HepG2 (cell line): ENCODE data around the gene NFS1. TPM values are rescaled to one million over a fixed set of nuclear protein-coding genes. Genes with fewer than 3 reads are reported as not detected.

Experiments
- BCL6 ChIP-seq: IDR thresholded peaks from 2 replicates; pipeline ENCODE4 v1.6.1; 2016; ENCODE audit warnings: missing genetic modification reagents, missing compliant biosample characterization
- FOXA1 ChIP-seq, 2 experiments: fragments of 450-650 bp in 1 of 2; sonication (generic) in 1 of 2; formaldehyde crosslinking in 1 of 2; IDR thresholded peaks; 2 replicates each; pipeline versions ENCODE4 v1.4.0 to v1.6.1; 2016 to 2020; ENCODE audit warnings: missing genetic modification reagents in 1 of 2
- HDAC1 ChIP-seq: sonication (generic); formaldehyde crosslinking; IDR thresholded peaks from 2 replicates; pipeline ENCODE4 v1.5.1; 2020; ENCODE audit warnings: mild to moderate bottlenecking, missing genetic modification reagents
- HNRNPLL ChIP-seq: fragments of 200-400 bp; formaldehyde crosslinking; IDR thresholded peaks from 2 replicates; pipeline ENCODE4 v1.6.1; 2017; ENCODE audit warnings: mild to moderate bottlenecking, low read depth, low read length; ENCODE audit not compliant: poor library complexity, severe bottlenecking
- IKZF4 ChIP-seq: sonication (generic); formaldehyde crosslinking; IDR thresholded peaks from 2 replicates; pipeline ENCODE4 v1.5.1; 2020; ENCODE audit warnings: borderline replicate concordance, mild to moderate bottlenecking, low read depth, missing genetic modification reagents; ENCODE audit errors: not compliant biosample characterization
- IRF1 ChIP-seq: sonication (generic); formaldehyde crosslinking; IDR thresholded peaks from 2 replicates; pipeline ENCODE4 v1.4.0; 2020; ENCODE audit warnings: low read depth, mild to moderate bottlenecking, missing genetic modification reagents
- LCORL ChIP-seq, 2 experiments: fragments of 450-650 bp in 1 of 2; sonication (generic) in 1 of 2; formaldehyde crosslinking in 1 of 2; IDR thresholded peaks; 2 replicates each; pipeline versions ENCODE4 v1.5.0 to v1.6.1; 2017 to 2020; ENCODE audit warnings: antibody characterized with exemption in 1 of 2, missing genetic modification reagents in 1 of 2
- MYC ChIP-seq: sonication (generic); formaldehyde crosslinking; IDR thresholded peaks from 2 replicates; pipeline ENCODE4 v1.9.0; 2021; ENCODE audit warnings: missing genetic modification reagents, borderline replicate concordance
- NFKB2 ChIP-seq: sonication (generic); formaldehyde crosslinking; IDR thresholded peaks from 2 replicates; pipeline ENCODE4 v1.4.0; 2020; ENCODE audit warnings: missing genetic modification reagents, borderline replicate concordance
- NR2F1 ChIP-seq, 2 experiments: fragments of 450-650 bp in 1 of 2; formaldehyde crosslinking in 1 of 2; IDR thresholded peaks; 2 replicates each; pipeline versions ENCODE4 v1.5.0 to v1.6.1; 2016 to 2020; ENCODE audit warnings: mild to moderate bottlenecking in 1 of 2, missing compliant biosample characterization in 1 of 2, missing genetic modification reagents in 1 of 2, moderate library complexity in 1 of 2
- RBFOX2 ChIP-seq: fragments of 200-400 bp; formaldehyde crosslinking; IDR thresholded peaks from 2 replicates; pipeline ENCODE4 v1.6.1; 2017; ENCODE audit warnings: low read depth, mild to moderate bottlenecking, low read length
- SAP130 ChIP-seq: IDR thresholded peaks from 2 replicates; pipeline ENCODE4 v1.6.1; 2016; ENCODE audit warnings: low read depth
- SETDB1 ChIP-seq: sonication (generic); formaldehyde crosslinking; IDR thresholded peaks from 2 replicates; pipeline ENCODE4 v1.5.1; 2020; ENCODE audit warnings: missing genetic modification reagents, mild to moderate bottlenecking, borderline replicate concordance
- SP140L ChIP-seq: sonication (generic); formaldehyde crosslinking; IDR thresholded peaks from 2 replicates; pipeline ENCODE4 v1.4.0; 2020; ENCODE audit warnings: missing genetic modification reagents, borderline replicate concordance
- STAT5B ChIP-seq: sonication (generic); formaldehyde crosslinking; IDR thresholded peaks from 2 replicates; pipeline ENCODE4 v1.4.0; 2020; ENCODE audit warnings: missing genetic modification reagents
- TBX3 ChIP-seq: fragments of 450-650 bp; IDR thresholded peaks from 2 replicates; pipeline ENCODE4 v1.6.1; 2017; ENCODE audit warnings: antibody characterized with exemption, mild to moderate bottlenecking, inconsistent platforms, borderline replicate concordance
- TOE1 ChIP-seq: sonication (generic); formaldehyde crosslinking; IDR thresholded peaks from 2 replicates; pipeline ENCODE4 v1.4.0; 2020; ENCODE audit warnings: mild to moderate bottlenecking, missing genetic modification reagents
- YEATS2 ChIP-seq: sonication (generic); formaldehyde crosslinking; IDR thresholded peaks from 2 replicates; pipeline ENCODE4 v1.4.0; 2020; ENCODE audit warnings: missing genetic modification reagents, borderline replicate concordance
- ZBTB43 ChIP-seq: sonication (generic); formaldehyde crosslinking; conservative IDR thresholded peaks from 2 replicates; pipeline ENCODE4 v1.4.0; 2020; ENCODE audit warnings: missing genetic modification reagents
- ZNF10 ChIP-seq: sonication (generic); formaldehyde crosslinking; IDR thresholded peaks from 2 replicates; pipeline ENCODE4 v1.4.0; 2020; ENCODE audit warnings: mild to moderate bottlenecking, low read depth, missing genetic modification reagents, borderline replicate concordance
- ZNF337 ChIP-seq: sonication (generic); formaldehyde crosslinking; IDR thresholded peaks from 2 replicates; pipeline ENCODE4 v1.5.1; 2020; ENCODE audit warnings: missing genetic modification reagents, low read depth, mild to moderate bottlenecking, borderline replicate concordance
- ZNF343 ChIP-seq: sonication (generic); formaldehyde crosslinking; IDR thresholded peaks from 2 replicates; pipeline ENCODE4 v1.4.0; 2020; ENCODE audit warnings: mild to moderate bottlenecking, missing genetic modification reagents
- ZNF468 ChIP-seq: sonication (generic); formaldehyde crosslinking; IDR thresholded peaks from 2 replicates; pipeline ENCODE4 v1.8.0; 2022; ENCODE audit warnings: mild to moderate bottlenecking, moderate library complexity, missing genetic modification reagents
- ZNF567 ChIP-seq: sonication (generic); formaldehyde crosslinking; IDR thresholded peaks from 2 replicates; pipeline ENCODE4 v1.8.1; 2023; ENCODE audit warnings: mild to moderate bottlenecking, missing genetic modification reagents, borderline replicate concordance
- ZNF644 ChIP-seq: IDR thresholded peaks from 2 replicates; pipeline ENCODE4 v1.6.1; 2016; ENCODE audit warnings: low read depth
- ZNF770 ChIP-seq: sonication (generic); formaldehyde crosslinking; IDR thresholded peaks from 2 replicates; pipeline ENCODE4 v1.5.0; 2020; ENCODE audit warnings: mild to moderate bottlenecking, missing genetic modification reagents
- ZNF777 ChIP-seq: sonication (generic); formaldehyde crosslinking; IDR thresholded peaks from 2 replicates; pipeline ENCODE4 v1.4.0; 2020; ENCODE audit warnings: missing genetic modification reagents
- polyA plus RNA-seq, 8 experiments: library from polyadenylated mRNA; depleted of rRNA in 3 of 8; stranded (reverse) in 7 of 8; unstranded in 1 of 8; fragments of >200 nt; fragmentation: Illumina TruSeq in 4 of 8; extraction: Trizol in 4 of 8; gene quantifications; 2 replicates each; pipeline versions ENCODE4 v1.2.1 to v1.2.3, GENCODE V29; 2011 to 2016; ENCODE audit warnings: low read depth in 4 of 8, missing spikeins in 1 of 8, mixed read lengths in 1 of 8; ENCODE audit not compliant: insufficient read depth in 1 of 8
- total RNA-seq, 5 experiments: library from RNA; depleted of rRNA; stranded (reverse); fragments of >200 nt; fragmentation: Illumina TruSeq; extraction: Trizol; gene quantifications; 2 replicates each; pipeline ENCODE4 v1.2.3, GENCODE V29; 2016; ENCODE audit warnings: low read depth in 1 of 5

Gene NFS1
- total and polyA plus RNA-seq, 2 of the 13 experiments (the other 11 are each of a cell fraction or from before 2014, with no cell fraction given): 65.9 to 88.1 TPM

- TF ChIP-seq LCORL (IDR thresholded peaks at IDR 0.05) (no peak), LCORL (CRISPR knock-in tag; IDR thresholded peaks at IDR 0.05) (no peak; the same call in 1 of the 2 replicates), STAT5B (CRISPR knock-in tag) (no peak), HDAC1 (CRISPR knock-in tag) (peak; percentile 49; the same call in 1 of the 2 replicates), NFKB2 (CRISPR knock-in tag) (no peak), IRF1 (CRISPR knock-in tag) (no peak), MYC (CRISPR knock-in tag) (no peak), ZNF468 (CRISPR knock-in tag) (no peak), ZNF337 (no peak), YEATS2 (CRISPR knock-in tag) (peak; percentile 51; the same call in 1 of the 2 replicates), ZNF10 (CRISPR knock-in tag) (no peak), ZBTB43 (CRISPR knock-in tag) (no peak), BCL6 (no peak; the same call in none of the 2 replicates), TOE1 (CRISPR knock-in tag) (no peak), NR2F1 (CRISPR knock-in tag; IDR thresholded peaks at IDR 0.05) (peak in 1 of 2 experiments; percentile 85; a peak in 2 of 4 replicates), ZNF343 (CRISPR knock-in tag) (no peak), ZNF567 (CRISPR knock-in tag) (0 out of 2 replicates have a peak, but pooled peaks have one; percentile 54), TBX3 (0 out of 2 replicates have a peak, but pooled peaks have one; percentile 19), FOXA1 (IDR thresholded peaks at IDR 0.05) (no peak), FOXA1 (CRISPR knock-in tag; IDR thresholded peaks at IDR 0.05) (peak; percentile 24; the same call in 1 of the 2 replicates), SP140L (CRISPR knock-in tag) (no peak), RBFOX2 (no peak), HNRNPLL (no peak), SETDB1 (CRISPR knock-in tag) (no peak), ZNF777 (CRISPR knock-in tag) (no peak), SAP130 (CRISPR knock-in tag) (peak; percentile 63), ZNF644 (CRISPR knock-in tag) (peak; percentile 83), ZNF770 (CRISPR knock-in tag) (no peak), IKZF4 (CRISPR knock-in tag) (no peak)
Measured at GRCh38 chr20:35695245-35695749, 3.9 kb downstream of the NFS1 start (continued).
